ENCODE data around the gene SDF2.

GRCh38 chr17:28598799-28599310, 62.9 kb downstream of the SDF2 start, which contains the start of gene SPAG5:
- no peak for TF ChIP-seq CTCF (IDR thresholded peaks at IDR 0.05)
- TF ChIP-seq POLR2A (IDR thresholded peaks at IDR 0.05), result peak; percentile 87 to 94
